ENCODE results near the gene ACOXL. TPM values are rescaled to one million over a fixed set of nuclear protein-coding genes. Genes with fewer than 3 reads are reported as not detected.

The ACOXL gene
- total and polyA plus RNA-seq, 10 of the 15 experiments (the other 5 are each of a cell fraction or from before 2014, with no cell fraction given): 0.05 to 1.3 (median 0.71) TPM

DNA sequence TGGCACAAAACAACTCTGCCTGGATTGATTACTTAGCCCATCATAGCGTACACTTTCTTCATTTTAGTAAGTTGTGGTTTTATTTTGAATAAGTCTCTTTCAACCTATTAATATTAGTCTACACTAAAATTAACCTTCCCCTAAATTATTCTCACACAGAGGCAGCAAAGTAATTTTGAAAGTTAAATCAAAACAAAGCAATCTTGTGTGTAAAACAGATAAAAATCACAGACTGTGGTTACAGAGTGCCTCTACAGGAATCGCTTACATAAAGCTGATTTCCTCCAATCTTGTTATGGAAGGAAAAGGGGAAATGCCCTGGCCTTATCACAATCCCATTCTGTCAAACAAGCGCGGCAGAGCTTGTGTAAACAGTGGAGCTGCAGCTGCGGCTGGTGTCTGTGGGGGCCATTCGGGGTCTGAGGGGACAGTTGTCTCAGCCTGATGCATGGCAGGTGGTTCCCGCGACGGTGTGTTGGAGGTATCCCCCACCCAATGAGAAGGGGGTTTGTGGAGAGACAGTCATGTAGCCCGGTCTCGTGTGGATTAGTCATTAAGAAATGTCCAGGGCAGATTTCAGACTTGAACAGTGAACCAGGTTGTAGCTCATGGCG, 430.5 kb downstream of the ACOXL start (continued):
- TF ChIP-seq FOS (IDR thresholded peaks at IDR 0.05; ENCODE audit: borderline replicate concordance, extremely low read depth, insufficient read length): no peak
- peak; percentile 38 for TF ChIP-seq MEF2B (IDR thresholded peaks at IDR 0.05; ENCODE audit: partially characterized antibody, poor library complexity, severe bottlenecking)
- no peak for TF ChIP-seq NR2C2 (IDR thresholded peaks at IDR 0.05; ENCODE audit: borderline replicate concordance, control insufficient read depth, insufficient read length, low read depth)
- TF ChIP-seq, protein P1, sequence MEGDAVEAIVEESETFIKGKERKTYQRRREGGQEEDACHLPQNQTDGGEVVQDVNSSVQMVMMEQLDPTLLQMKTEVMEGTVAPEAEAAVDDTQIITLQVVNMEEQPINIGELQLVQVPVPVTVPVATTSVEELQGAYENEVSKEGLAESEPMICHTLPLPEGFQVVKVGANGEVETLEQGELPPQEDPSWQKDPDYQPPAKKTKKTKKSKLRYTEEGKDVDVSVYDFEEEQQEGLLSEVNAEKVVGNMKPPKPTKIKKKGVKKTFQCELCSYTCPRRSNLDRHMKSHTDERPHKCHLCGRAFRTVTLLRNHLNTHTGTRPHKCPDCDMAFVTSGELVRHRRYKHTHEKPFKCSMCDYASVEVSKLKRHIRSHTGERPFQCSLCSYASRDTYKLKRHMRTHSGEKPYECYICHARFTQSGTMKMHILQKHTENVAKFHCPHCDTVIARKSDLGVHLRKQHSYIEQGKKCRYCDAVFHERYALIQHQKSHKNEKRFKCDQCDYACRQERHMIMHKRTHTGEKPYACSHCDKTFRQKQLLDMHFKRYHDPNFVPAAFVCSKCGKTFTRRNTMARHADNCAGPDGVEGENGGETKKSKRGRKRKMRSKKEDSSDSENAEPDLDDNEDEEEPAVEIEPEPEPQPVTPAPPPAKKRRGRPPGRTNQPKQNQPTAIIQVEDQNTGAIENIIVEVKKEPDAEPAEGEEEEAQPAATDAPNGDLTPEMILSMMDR (IDR thresholded peaks at IDR 0.05 in 2 of 3, conservative IDR thresholded peaks at IDR 0.05 in 1 of 3; ENCODE audit: control insufficient read depth in 2 of 3, extremely low read depth in 1 of 3, insufficient read depth in 1 of 3, low read depth in 3 of 3, low read length in 3 of 3): no peak
- TF ChIP-seq GABPA (IDR thresholded peaks at IDR 0.05; ENCODE audit: low read depth): peak; percentile 27; the same call in 1 of the 2 replicates
- TF ChIP-seq, protein P2, sequence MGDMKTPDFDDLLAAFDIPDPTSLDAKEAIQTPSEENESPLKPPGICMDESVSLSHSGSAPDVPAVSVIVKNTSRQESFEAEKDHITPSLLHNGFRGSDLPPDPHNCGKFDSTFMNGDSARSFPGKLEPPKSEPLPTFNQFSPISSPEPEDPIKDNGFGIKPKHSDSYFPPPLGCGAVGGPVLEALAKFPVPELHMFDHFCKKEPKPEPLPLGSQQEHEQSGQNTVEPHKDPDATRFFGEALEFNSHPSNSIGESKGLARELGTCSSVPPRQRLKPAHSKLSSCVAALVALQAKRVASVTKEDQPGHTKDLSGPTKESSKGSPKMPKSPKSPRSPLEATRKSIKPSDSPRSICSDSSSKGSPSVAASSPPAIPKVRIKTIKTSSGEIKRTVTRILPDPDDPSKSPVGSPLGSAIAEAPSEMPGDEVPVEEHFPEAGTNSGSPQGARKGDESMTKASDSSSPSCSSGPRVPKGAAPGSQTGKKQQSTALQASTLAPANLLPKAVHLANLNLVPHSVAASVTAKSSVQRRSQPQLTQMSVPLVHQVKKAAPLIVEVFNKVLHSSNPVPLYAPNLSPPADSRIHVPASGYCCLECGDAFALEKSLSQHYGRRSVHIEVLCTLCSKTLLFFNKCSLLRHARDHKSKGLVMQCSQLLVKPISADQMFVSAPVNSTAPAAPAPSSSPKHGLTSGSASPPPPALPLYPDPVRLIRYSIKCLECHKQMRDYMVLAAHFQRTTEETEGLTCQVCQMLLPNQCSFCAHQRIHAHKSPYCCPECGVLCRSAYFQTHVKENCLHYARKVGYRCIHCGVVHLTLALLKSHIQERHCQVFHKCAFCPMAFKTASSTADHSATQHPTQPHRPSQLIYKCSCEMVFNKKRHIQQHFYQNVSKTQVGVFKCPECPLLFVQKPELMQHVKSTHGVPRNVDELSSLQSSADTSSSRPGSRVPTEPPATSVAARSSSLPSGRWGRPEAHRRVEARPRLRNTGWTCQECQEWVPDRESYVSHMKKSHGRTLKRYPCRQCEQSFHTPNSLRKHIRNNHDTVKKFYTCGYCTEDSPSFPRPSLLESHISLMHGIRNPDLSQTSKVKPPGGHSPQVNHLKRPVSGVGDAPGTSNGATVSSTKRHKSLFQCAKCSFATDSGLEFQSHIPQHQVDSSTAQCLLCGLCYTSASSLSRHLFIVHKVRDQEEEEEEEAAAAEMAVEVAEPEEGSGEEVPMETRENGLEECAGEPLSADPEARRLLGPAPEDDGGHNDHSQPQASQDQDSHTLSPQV (IDR thresholded peaks at IDR 0.05): no peak
- no peak for TF ChIP-seq SIX5 (IDR thresholded peaks at IDR 0.05; ENCODE audit: low read depth, low read length, severe bottlenecking)
- TF ChIP-seq ATF7 (IDR thresholded peaks at IDR 0.05; ENCODE audit: low read depth): no peak
- no peak for TF ChIP-seq NFYB (IDR thresholded peaks at IDR 0.05; ENCODE audit: insufficient read depth, low read depth, low read length)
- TF ChIP-seq BACH1 (IDR thresholded peaks at IDR 0.05; ENCODE audit: borderline replicate concordance): no peak
- TF ChIP-seq ZNF384 (IDR thresholded peaks at IDR 0.05; ENCODE audit: borderline replicate concordance, low read depth, low read length): no peak
- TF ChIP-seq SMARCA5 (IDR thresholded peaks at IDR 0.05): no peak
- TF ChIP-seq WRNIP1 (IDR thresholded peaks at IDR 0.05; ENCODE audit: borderline replicate concordance, low read depth, low read length): no peak
- TF ChIP-seq, protein P3, sequence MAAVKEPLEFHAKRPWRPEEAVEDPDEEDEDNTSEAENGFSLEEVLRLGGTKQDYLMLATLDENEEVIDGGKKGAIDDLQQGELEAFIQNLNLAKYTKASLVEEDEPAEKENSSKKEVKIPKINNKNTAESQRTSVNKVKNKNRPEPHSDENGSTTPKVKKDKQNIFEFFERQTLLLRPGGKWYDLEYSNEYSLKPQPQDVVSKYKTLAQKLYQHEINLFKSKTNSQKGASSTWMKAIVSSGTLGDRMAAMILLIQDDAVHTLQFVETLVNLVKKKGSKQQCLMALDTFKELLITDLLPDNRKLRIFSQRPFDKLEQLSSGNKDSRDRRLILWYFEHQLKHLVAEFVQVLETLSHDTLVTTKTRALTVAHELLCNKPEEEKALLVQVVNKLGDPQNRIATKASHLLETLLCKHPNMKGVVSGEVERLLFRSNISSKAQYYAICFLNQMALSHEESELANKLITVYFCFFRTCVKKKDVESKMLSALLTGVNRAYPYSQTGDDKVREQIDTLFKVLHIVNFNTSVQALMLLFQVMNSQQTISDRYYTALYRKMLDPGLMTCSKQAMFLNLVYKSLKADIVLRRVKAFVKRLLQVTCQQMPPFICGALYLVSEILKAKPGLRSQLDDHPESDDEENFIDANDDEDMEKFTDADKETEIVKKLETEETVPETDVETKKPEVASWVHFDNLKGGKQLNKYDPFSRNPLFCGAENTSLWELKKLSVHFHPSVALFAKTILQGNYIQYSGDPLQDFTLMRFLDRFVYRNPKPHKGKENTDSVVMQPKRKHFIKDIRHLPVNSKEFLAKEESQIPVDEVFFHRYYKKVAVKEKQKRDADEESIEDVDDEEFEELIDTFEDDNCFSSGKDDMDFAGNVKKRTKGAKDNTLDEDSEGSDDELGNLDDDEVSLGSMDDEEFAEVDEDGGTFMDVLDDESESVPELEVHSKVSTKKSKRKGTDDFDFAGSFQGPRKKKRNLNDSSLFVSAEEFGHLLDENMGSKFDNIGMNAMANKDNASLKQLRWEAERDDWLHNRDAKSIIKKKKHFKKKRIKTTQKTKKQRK (IDR thresholded peaks at IDR 0.05; ENCODE audit: low read depth, low read length): no peak
- no peak for TF ChIP-seq SREBF2 (IDR thresholded peaks at IDR 0.05; ENCODE audit: low read length)
- TF ChIP-seq, protein P4, sequence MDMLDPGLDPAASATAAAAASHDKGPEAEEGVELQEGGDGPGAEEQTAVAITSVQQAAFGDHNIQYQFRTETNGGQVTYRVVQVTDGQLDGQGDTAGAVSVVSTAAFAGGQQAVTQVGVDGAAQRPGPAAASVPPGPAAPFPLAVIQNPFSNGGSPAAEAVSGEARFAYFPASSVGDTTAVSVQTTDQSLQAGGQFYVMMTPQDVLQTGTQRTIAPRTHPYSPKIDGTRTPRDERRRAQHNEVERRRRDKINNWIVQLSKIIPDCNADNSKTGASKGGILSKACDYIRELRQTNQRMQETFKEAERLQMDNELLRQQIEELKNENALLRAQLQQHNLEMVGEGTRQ (IDR thresholded peaks at IDR 0.05; ENCODE audit: borderline replicate concordance, low read depth, low read length): no peak
- TF ChIP-seq JUNB (IDR thresholded peaks at IDR 0.05): peak; percentile 75
- no peak for TF ChIP-seq POLR2AphosphoS5 (IDR thresholded peaks at IDR 0.05; ENCODE audit: low read length)
- TF ChIP-seq PAX8 (IDR thresholded peaks at IDR 0.05): no peak
- TF ChIP-seq EED (IDR thresholded peaks at IDR 0.05; ENCODE audit: low read depth): no peak
- no peak for TF ChIP-seq POLR2AphosphoS2 (IDR thresholded peaks at IDR 0.05; ENCODE audit: low read depth, low read length)

Data from GM12878 (cell line).